Ovary (tissue), 3 donors: ENCODE data around the gene NFU1.

Experiments used
- EP300 ChIP-seq: sonication (generic); formaldehyde crosslinking; IDR thresholded peaks from one replicate; pipeline ENCODE4 v1.6.1; 2017; ENCODE audit warnings: antibody characterized with exemption
- POLR2A ChIP-seq: fragments of 450-650 bp; IDR thresholded peaks from one replicate; pipeline ENCODE4 v1.6.1; 2017; ENCODE audit warnings: antibody characterized with exemption, mild to moderate bottlenecking, moderate library complexity
- TF ChIP-seq, protein P1 (sequence below), 3 donors: fragments of 450-650 bp in 2 of 3; fragments of 200-600 bp in 1 of 3; IDR thresholded peaks; one replicate each; pipeline versions ENCODE4 v1.5.1 to v1.8.0; 2016 to 2022; ENCODE audit warnings: antibody characterized with exemption in 3 of 3, mild to moderate bottlenecking in 1 of 3
- donor health status: DM: no; HTN: no; CAD: no.

- TF ChIP-seq, protein P1, sequence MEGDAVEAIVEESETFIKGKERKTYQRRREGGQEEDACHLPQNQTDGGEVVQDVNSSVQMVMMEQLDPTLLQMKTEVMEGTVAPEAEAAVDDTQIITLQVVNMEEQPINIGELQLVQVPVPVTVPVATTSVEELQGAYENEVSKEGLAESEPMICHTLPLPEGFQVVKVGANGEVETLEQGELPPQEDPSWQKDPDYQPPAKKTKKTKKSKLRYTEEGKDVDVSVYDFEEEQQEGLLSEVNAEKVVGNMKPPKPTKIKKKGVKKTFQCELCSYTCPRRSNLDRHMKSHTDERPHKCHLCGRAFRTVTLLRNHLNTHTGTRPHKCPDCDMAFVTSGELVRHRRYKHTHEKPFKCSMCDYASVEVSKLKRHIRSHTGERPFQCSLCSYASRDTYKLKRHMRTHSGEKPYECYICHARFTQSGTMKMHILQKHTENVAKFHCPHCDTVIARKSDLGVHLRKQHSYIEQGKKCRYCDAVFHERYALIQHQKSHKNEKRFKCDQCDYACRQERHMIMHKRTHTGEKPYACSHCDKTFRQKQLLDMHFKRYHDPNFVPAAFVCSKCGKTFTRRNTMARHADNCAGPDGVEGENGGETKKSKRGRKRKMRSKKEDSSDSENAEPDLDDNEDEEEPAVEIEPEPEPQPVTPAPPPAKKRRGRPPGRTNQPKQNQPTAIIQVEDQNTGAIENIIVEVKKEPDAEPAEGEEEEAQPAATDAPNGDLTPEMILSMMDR (IDR thresholded peaks at IDR 0.05), result no peak
- TF ChIP-seq EP300 (no peak), POLR2A (no peak)
Observed at GRCh38 chr2:69380072-69380917, 56.9 kb downstream of the NFU1 start.
